Smooth muscle cell (in vitro differentiated cells): Measurements from ENCODE around the gene CPNE4. TPM values are rescaled to one million over a fixed set of nuclear protein-coding genes. Genes with fewer than 3 reads are reported as not detected.

Experiments used
- DNase-seq: peaks from one replicate; lab custom pipeline; 2025; ENCODE audit not compliant: unreplicated experiment; lab: John Stamatoyannopoulos, UW
- H2AFZ ChIP-seq: fragments of 200-600 bp; sonication (generic); 2 replicates; pipeline ENCODE4 v1.6.0; 2016; ENCODE audit warnings: antibody characterized with exemption, low read depth, mild to moderate bottlenecking
- H3F3A ChIP-seq: fragments of 200-600 bp; sonication (generic); 2 replicates; pipeline ENCODE4 v1.6.0; 2017; ENCODE audit warnings: antibody characterized with exemption, low read depth
- H3K27ac ChIP-seq: fragments of 200-600 bp; sonication (generic); 2 replicates; pipeline ENCODE4 v1.5.1; 2016; ENCODE audit warnings: low read depth, mild to moderate bottlenecking
- H3K27me3 ChIP-seq: fragments of 200-600 bp; sonication (generic); 2 replicates; pipeline ENCODE4 v1.6.1; 2016; ENCODE audit warnings: low read depth, mild to moderate bottlenecking
- H3K36me3 ChIP-seq: fragments of 200-600 bp; sonication (generic); 2 replicates; pipeline ENCODE4 v1.5.1; 2016; ENCODE audit warnings: low read depth
- H3K4me1 ChIP-seq: fragments of 200-600 bp; sonication (generic); 2 replicates; pipeline ENCODE4 v1.5.1; 2016; ENCODE audit warnings: low read depth
- H3K4me2 ChIP-seq: fragments of 200-600 bp; sonication (generic); 2 replicates; pipeline ENCODE4 v1.6.0; 2016; ENCODE audit warnings: mild to moderate bottlenecking
- H3K4me3 ChIP-seq: fragments of 200-600 bp; sonication (generic); 2 replicates; pipeline ENCODE4 v1.5.1; 2016; ENCODE audit warnings: mild to moderate bottlenecking
- H3K79me2 ChIP-seq: fragments of 200-600 bp; sonication (generic); 2 replicates; pipeline ENCODE4 v1.6.0; 2016; ENCODE audit warnings: low read depth, mild to moderate bottlenecking
- H3K9ac ChIP-seq: fragments of 200-600 bp; sonication (generic); 2 replicates; pipeline ENCODE4 v1.6.0; 2016; ENCODE audit warnings: low read depth
- H3K9me3 ChIP-seq: fragments of 200-600 bp; sonication (generic); replicated peaks from 2 replicates; pipeline ENCODE4 v1.5.1; 2016; ENCODE audit warnings: low read depth
- H4K20me1 ChIP-seq: fragments of 200-600 bp; sonication (generic); 2 replicates; pipeline ENCODE4 v1.6.0; 2016; ENCODE audit warnings: low read depth
- WGBS: methylation state at CpG from one replicate; pipeline ENCODE4 v1.1.7; 2016; ENCODE audit warnings: low lambda C conversion rate; 5-methylcytosine and 5-hydroxymethylcytosine counted together
- polyA plus RNA-seq: library from polyadenylated mRNA; unstranded; fragments of >200 nt; fragmentation: Nextera tagmentation; extraction: Ambion mirVana; gene quantifications from 2 replicates; pipeline ENCODE4 v1.2.1, GENCODE V29; 2016
- total RNA-seq: library from RNA; depleted of rRNA; stranded (reverse); fragments of >200 nt; gene quantifications from 2 replicates; pipeline ENCODE4 v1.2.3, GENCODE V29; 2014
- TF ChIP-seq, protein P1 (sequence below): fragments of 200-600 bp; sonication (generic); IDR thresholded peaks from 2 replicates; pipeline ENCODE4 v1.5.1; 2017; ENCODE audit warnings: borderline replicate concordance, mild to moderate bottlenecking, antibody characterized with exemption; ENCODE audit not compliant: insufficient read depth, poor library complexity, severe bottlenecking

Gene CPNE4
- total and polyA plus RNA-seq, 2 experiments from 2014 or later: 0.05 to 1.6 TPM

DNA sequence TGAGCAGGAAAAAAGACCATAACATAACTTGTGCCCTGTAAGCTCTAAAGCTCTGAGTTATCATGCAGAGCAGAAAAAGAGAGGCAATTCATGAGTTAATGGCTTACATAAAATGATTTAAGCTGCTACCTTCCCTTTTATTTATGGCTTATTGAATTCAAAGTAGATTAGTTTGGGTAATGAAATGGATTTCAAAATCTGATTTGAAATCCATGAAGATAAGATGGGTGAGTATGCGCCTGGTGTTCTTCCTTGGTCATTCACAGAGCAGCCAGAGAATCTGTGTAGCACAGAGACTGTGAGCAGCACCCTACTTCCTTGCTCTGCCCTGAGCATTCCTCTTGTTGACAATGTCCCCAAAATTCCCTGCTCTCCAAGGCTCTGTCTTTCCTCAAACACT, 495.8 kb downstream of the CPNE4 start:
- H3F3A ChIP-seq: no peaks in the 10 kb centered on the region
- DNase-seq: no peak
- H2AFZ ChIP-seq: no peak overlapping the region
- H3K9me3 ChIP-seq: no peaks in the 10 kb centered on the region
- H3K36me3 ChIP-seq: no peaks in the 10 kb centered on the region
- H3K9ac ChIP-seq: no peak overlapping the region
- no peaks in the 10 kb centered on the region for H4K20me1 ChIP-seq
- no peak overlapping the region for H3K27ac ChIP-seq
- no peak overlapping the region for H3K4me3 ChIP-seq
- no peaks in the 10 kb centered on the region for H3K79me2 ChIP-seq
- no peaks in the 10 kb centered on the region for H3K27me3 ChIP-seq
- WGBS: 81% methylated on average over 1 of the region's 1 CpG
- peaks cover 3% of the 10 kb centered on the region for H3K4me1 ChIP-seq
- H3K4me2 ChIP-seq: no peak overlapping the region
- TF ChIP-seq, protein P1, sequence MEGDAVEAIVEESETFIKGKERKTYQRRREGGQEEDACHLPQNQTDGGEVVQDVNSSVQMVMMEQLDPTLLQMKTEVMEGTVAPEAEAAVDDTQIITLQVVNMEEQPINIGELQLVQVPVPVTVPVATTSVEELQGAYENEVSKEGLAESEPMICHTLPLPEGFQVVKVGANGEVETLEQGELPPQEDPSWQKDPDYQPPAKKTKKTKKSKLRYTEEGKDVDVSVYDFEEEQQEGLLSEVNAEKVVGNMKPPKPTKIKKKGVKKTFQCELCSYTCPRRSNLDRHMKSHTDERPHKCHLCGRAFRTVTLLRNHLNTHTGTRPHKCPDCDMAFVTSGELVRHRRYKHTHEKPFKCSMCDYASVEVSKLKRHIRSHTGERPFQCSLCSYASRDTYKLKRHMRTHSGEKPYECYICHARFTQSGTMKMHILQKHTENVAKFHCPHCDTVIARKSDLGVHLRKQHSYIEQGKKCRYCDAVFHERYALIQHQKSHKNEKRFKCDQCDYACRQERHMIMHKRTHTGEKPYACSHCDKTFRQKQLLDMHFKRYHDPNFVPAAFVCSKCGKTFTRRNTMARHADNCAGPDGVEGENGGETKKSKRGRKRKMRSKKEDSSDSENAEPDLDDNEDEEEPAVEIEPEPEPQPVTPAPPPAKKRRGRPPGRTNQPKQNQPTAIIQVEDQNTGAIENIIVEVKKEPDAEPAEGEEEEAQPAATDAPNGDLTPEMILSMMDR: no peak

DNA sequence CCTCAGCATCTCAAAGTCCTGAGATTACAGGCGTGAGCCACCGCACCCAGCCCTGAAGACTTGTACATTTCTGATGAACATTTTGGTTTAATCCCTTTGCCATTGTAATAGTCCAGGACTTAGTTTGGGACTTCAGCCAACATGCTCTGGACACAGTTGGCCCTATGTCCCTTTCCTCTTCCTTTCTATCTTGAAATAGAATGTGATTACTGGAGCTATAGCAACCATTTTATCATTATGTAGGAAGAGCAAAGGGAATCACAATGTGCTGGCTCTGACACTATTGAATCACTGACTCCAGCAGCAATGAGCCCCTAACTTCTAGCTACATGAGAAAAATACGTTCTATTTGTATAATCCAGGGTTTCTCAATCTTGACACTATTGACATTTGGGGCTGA, 497.3 kb downstream of the CPNE4 start:
- WGBS: 96% methylated on average over 3 of the region's 3 CpGs
- Histone ChIP-seq H3K27ac (no peak overlapping the region), H3K9ac (no peak overlapping the region)

DNA sequence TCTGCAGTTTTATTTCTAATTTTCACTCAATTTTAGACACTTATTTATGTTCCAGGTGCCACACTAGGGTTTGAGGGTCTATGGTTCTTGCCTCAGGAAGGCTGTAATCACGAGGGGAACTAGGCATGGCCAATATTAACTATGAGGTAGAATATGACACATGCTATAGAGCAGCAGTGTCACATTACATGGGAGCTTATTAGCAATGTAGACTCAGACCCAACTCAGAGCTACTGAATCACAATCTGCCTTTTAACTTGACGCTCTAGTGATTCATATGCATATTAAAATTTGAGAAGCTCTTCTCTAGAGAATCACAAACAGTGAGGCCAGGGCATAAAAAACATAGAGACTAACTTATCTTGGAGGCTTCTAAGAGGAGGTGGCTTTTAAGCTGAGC, 499.2 kb downstream of the CPNE4 start:
- no peak overlapping the region for H3K4me2 ChIP-seq
- no peak overlapping the region for H2AFZ ChIP-seq
- no peaks in the 10 kb centered on the region for H3F3A ChIP-seq
- no peaks in the 10 kb centered on the region for H3K27me3 ChIP-seq
- no peak overlapping the region for H3K9ac ChIP-seq
- H3K9me3 ChIP-seq: no peaks in the 10 kb centered on the region
- no peak overlapping the region for H3K4me3 ChIP-seq
- 51% methylated on average over 2 of the region's 2 CpGs for WGBS
- TF ChIP-seq, protein P1: no peak
- no peaks in the 10 kb centered on the region for H3K4me1 ChIP-seq
- no peaks in the 10 kb centered on the region for H4K20me1 ChIP-seq
- H3K36me3 ChIP-seq: no peaks in the 10 kb centered on the region
- no peaks in the 10 kb centered on the region for H3K79me2 ChIP-seq
- H3K27ac ChIP-seq: no peak overlapping the region
- no peak for DNase-seq

More for the DNA sequence above, 497.3 kb downstream of the CPNE4 start:
- H3K79me2 ChIP-seq: no peaks in the 10 kb centered on the region
- no peak overlapping the region for H3K4me3 ChIP-seq
- no peaks in the 10 kb centered on the region for H3K27me3 ChIP-seq
- H3K36me3 ChIP-seq: no peaks in the 10 kb centered on the region
- H3F3A ChIP-seq: no peaks in the 10 kb centered on the region
- no peaks in the 10 kb centered on the region for H4K20me1 ChIP-seq
- H2AFZ ChIP-seq: no peak overlapping the region
- no peak overlapping the region for H3K4me2 ChIP-seq
- H3K9me3 ChIP-seq: no peaks in the 10 kb centered on the region
- TF ChIP-seq, protein P1: no peak
- no peaks in the 10 kb centered on the region for H3K4me1 ChIP-seq
- DNase-seq: no peak

DNA sequence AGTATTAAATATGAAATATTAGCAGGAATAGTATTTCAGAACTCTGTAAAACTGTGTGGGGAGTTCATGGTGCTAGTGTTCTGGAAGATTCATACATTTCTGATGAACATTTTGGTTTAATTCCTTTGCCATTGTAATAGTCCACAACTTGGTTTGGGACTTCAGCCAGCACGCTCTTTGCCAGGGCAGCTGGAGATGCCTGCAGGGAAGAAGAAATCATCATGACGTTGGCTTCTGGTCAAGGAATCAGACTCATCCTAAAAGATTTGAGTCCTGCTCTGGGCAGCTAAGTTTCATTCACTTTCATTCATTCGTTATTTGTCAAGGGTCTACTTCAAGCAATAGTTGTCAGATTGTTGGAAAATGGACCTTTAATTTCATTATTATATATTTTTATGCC, 499.7 kb downstream of the CPNE4 start:
- Histone ChIP-seq H3K9me3 (no peaks in the 10 kb centered on the region), H3K4me3 (no peak overlapping the region), H3K27me3 (peaks cover under 1% of the 10 kb centered on the region), H3K79me2 (no peaks in the 10 kb centered on the region), H2AFZ (no peak overlapping the region), H3F3A (no peaks in the 10 kb centered on the region), H3K36me3 (no peaks in the 10 kb centered on the region), H3K27ac (no peak overlapping the region), H3K4me2 (no peak overlapping the region), H4K20me1 (no peaks in the 10 kb centered on the region), H3K4me1 (no peaks in the 10 kb centered on the region), H3K9ac (no peak overlapping the region)
- WGBS: 88% methylated on average over 3 of the region's 3 CpGs
- TF ChIP-seq, protein P1: no peak
- DNase-seq: no peak
